SK-N-MC (cell line): ENCODE measurements around the gene DUSP7.

Source experiments
- EZH2 ChIP-seq: fragments of 200-600 bp; sonication (generic); IDR thresholded peaks from one replicate; pipeline ENCODE4 v1.6.1; 2017; ENCODE audit warnings: antibody characterized with exemption
- FOXP2 ChIP-seq: optimal IDR thresholded peaks from 2 replicates; pipeline ENCODE3; 2011; ENCODE audit warnings: mild to moderate bottlenecking, moderate library complexity; ENCODE audit not compliant: insufficient read depth; ENCODE audit errors: extremely low read length, control extremely low read depth
- POLR2AphosphoS5 ChIP-seq: IDR thresholded peaks from 2 replicates; pipeline ENCODE4 v1.6.1; 2012; ENCODE audit warnings: mild to moderate bottlenecking, low read depth, low read length, borderline replicate concordance

- TF ChIP-seq POLR2AphosphoS5: no peak
- no peak for TF ChIP-seq EZH2
- no peak for TF ChIP-seq FOXP2
These were observed 38.5 kb upstream of the DUSP7 start for GRCh38 chr3:52094571-52095485.
